GM18858 (cell line): ENCODE data around the gene LYPD5.
"Not testable (repeated sequence)": the region's sequence is repeated elsewhere in the genome, so short reads cannot be mapped to it uniquely, and the experiment has no call there.

Experiments
- ATAC-seq: cut with Tn5 transposase; IDR thresholded peaks from one replicate; pipeline ENCODE4 v1.9.1; 2021; ENCODE audit not compliant: unreplicated experiment

Gene LYPD5

GRCh38 chr19:43802216-43802951 lies at the start of gene LYPD5:
TSS of gene LYPD5 (minus strand) at chr19:43802447. CDS start at chr19:43802380, 67 bp downstream.
- no peak for ATAC-seq

GRCh38 chr19:43848821-43849220 lies 46.6 kb upstream of the LYPD5 start:
- ATAC-seq = no peak

- ATAC-seq = no peak
Observed at GRCh38 chr19:43847884-43848283, 45.6 kb upstream of the LYPD5 start.

- no peak for ATAC-seq
Observed at GRCh38 chr19:43847246-43847645, 45.0 kb upstream of the LYPD5 start.

- ATAC-seq = no peak
Observed at GRCh38 chr19:43842007-43842406, 39.8 kb upstream of the LYPD5 start.

GRCh38 chr19:43839139-43839538 lies 36.9 kb upstream of the LYPD5 start:
- ATAC-seq = no peak

GRCh38 chr19:43826787-43827754 lies 24.8 kb upstream of the LYPD5 start, which contains the start of gene ZNF283:
TSS of gene ZNF283 (plus strand) at chr19:43827321. CDS start at chr19:43833505, 6,184 bp downstream.
- peak; percentile 72 for ATAC-seq

GRCh38 chr19:43824572-43824971 lies 22.3 kb upstream of the LYPD5 start:
- ATAC-seq = not testable (repeated sequence)

GRCh38 chr19:43823856-43824255 lies 21.6 kb upstream of the LYPD5 start:
- not testable (repeated sequence) for ATAC-seq

GRCh38 chr19:43820884-43821215 lies 18.6 kb upstream of the LYPD5 start:
- no peak for ATAC-seq

- no peak for ATAC-seq
Observed at GRCh38 chr19:43820098-43820883, 18.0 kb upstream of the LYPD5 start.

GRCh38 chr19:43818500-43818899 lies 16.3 kb upstream of the LYPD5 start:
- ATAC-seq = no peak

GRCh38 chr19:43817454-43817853 lies 15.2 kb upstream of the LYPD5 start:
- ATAC-seq = not testable (repeated sequence)

GRCh38 chr19:43814663-43815352 lies 12.6 kb upstream of the LYPD5 start:
- no peak for ATAC-seq

GRCh38 chr19:43812688-43813087 lies 10.4 kb upstream of the LYPD5 start:
- ATAC-seq = no peak

GRCh38 chr19:43812259-43812658 lies 10.0 kb upstream of the LYPD5 start:
- no peak for ATAC-seq

GRCh38 chr19:43811837-43812236 lies 9.6 kb upstream of the LYPD5 start:
- no peak for ATAC-seq

- ATAC-seq = no peak
Observed at GRCh38 chr19:43809762-43810696, 7.8 kb upstream of the LYPD5 start.

GRCh38 chr19:43807651-43808050 lies 5.4 kb upstream of the LYPD5 start:
- ATAC-seq = no peak
